HT1080 (cell line): ENCODE data around the gene RANBP1. TPM values are rescaled to one million over a fixed set of nuclear protein-coding genes. Genes with fewer than 3 reads are reported as not detected.

Source experiments
- DNase-seq: peaks from one replicate; pipeline ENCODE4 v3.0.0-alpha.2; 2015; ENCODE audit warnings: low read depth
- total RNA-seq: library from RNA; depleted of rRNA; stranded (reverse); fragments of >200 nt; shearing (Covaris generic); gene quantifications from 2 replicates; pipeline ENCODE4 v1.2.3, GENCODE V29; 2014

Gene RANBP1
- total RNA-seq, 1 experiment from 2014 or later: 801 TPM

- DNase-seq: no peak
Observed at GRCh38 chr22:20087319-20088262, 28.3 kb upstream of the RANBP1 start.

GRCh38 chr22:20088263-20088648 is 27.6 kb upstream of the RANBP1 start:
- DNase-seq: no peak

GRCh38 chr22:20089226-20089976 is 26.5 kb upstream of the RANBP1 start:
- no peak for DNase-seq

- no peak for DNase-seq
Observed at GRCh38 chr22:20089977-20090729, 25.8 kb upstream of the RANBP1 start.

DNA sequence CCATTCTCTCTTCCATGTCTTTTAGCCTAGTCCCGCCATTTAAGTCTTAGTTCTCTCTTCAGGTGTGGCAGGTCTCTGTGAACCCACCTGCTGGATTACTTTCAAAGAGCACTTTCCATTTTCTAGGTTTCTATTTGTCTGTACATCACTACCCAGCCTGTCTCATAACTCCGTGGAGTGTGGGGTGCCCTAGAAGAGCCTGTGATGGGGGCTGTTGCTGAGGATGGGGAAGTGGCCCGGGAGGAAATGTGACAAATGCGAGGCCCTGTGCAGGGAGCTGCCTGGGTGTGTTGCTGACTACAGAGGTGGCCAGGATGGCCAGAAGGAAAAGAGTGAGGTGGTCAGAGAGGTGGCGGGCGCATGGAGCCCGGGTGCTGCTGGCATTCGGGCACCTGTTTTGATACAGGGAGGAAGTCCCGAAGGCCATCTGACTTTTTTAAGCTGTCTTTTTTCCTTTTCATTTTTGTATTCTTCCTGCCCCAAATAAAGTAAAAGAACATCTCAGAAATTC is 25.1 kb upstream of the RANBP1 start:
- DNase-seq: no peak

- no peak for DNase-seq
Observed at GRCh38 chr22:20091690-20092476, 24.0 kb upstream of the RANBP1 start.

GRCh38 chr22:20092477-20092854 is 23.4 kb upstream of the RANBP1 start:
- DNase-seq: no peak

- DNase-seq: no peak
Observed at GRCh38 chr22:20093418-20094196, 22.3 kb upstream of the RANBP1 start.

- no peak for DNase-seq
Observed at GRCh38 chr22:20094197-20094807, 21.6 kb upstream of the RANBP1 start.

DNA sequence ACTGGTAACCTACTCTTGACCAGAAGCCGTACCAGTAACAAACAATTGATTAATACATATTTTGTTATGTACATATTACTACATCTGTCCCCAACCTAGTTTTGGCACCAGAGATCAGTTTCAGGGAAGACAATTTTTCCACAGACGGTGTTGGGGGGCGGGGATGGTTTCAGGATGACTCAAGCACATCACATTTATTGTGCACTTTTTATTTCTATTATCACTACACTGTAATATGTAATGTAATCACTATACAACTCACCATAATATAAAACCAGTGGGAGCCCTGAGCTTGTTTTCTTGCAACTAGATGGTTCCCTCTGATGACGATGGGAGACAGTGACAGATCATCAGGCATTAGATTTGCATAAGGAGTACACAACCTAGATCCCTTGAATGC is 20.4 kb upstream of the RANBP1 start:
- DNase-seq: no peak

GRCh38 chr22:20096574-20097420 is 19.1 kb upstream of the RANBP1 start:
- no peak for DNase-seq

DNA sequence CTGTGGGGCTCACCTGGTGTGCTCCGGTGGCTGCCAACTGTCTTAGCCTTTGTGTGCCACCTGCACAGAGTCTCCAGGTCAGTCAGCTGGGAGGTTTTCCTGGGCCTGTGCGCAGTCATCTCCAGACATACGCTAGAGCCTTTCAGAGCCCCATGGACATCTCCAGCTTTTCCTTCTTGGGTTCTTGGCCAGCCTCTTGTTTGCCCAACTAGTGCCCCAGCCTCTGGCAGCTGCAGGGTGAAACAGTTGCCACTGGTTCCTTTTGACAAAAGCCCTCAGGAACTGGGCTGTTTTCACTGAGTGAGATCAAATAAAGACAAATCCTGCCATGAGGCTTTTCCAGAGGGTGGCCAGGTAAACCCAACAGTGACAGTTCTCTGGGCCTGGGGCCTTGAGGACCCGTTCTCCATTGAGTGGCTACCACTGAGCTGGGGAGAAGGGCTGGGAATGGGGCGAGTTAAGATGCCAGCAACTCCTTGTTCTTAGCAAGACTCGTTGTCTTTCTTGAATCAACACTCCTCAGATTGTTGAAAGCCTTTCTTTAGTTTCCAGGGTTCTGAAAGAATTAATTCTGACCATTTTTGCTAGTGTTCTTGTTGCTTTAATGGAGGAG is 16.7 kb upstream of the RANBP1 start:
- DNase-seq: no peak

- DNase-seq: no peak
Observed at GRCh38 chr22:20101638-20102037, 14.3 kb upstream of the RANBP1 start.

DNA sequence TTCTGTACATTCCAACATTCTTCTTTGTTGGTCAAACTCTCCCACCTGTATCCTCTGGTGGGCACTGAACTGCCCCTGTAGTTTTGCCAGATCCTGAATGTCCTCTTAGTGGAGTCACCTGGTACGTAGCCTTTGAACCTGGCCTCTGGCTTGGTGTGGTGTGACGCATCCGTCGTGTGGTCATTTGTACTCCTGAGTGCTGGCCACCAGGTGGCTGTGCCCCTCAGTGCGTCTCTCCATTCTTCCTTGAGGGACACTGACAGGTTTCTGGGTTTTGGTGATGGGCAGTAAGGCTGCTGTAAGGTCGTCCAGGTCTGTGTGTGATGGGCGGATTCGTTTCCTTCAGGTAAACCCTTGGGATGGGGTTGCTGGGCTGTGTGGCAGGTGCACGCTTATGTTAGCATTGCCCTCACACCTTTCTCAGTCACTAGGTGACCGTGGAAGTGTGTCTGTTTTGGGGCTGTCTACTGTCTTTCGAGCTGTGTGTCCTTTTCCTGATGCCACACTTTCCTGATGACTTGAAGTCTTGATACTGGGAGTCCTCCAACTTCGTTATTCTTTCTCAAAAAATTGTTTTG is 13.6 kb upstream of the RANBP1 start:
- DNase-seq: no peak

DNA sequence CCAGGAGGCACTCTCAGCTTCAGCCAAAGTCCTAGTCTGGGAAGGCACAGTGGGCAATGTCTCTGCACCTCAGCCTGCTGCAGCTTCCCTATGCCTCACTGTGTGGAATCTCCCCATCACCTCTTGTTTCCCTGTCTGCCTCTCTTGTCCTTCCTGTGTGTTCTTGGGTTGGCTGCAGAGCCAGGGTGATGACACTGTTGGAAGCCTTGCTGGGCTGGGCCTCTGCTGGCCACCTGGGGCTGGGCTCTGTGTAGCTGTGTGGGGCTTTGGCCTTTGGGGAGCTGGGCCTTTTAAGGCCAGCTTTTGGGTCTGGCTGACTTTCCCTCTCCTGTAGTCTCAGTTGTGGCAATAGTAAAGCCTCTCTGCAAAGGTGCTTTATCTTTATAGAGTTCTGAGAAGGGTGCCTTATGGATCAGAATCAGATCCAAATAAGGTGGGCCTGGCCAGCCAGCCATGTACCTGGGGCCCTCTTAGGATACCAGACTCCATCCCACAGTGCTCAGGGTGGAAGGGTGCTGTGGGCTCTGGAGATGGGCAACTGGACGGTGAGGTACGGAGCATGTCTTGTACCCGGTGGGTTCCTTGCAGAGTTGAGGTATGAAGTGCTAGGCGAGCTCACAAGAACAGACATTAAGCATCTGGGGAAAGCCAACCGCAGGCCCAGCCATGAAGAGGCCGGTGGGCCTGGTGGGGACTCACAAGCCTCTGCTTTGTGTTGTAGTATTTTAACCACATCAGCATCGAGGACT is 10.3 kb upstream of the RANBP1 start:
- DNase-seq: no peak

GRCh38 chr22:20106205-20106848 is 9.6 kb upstream of the RANBP1 start:
- no peak for DNase-seq

GRCh38 chr22:20106849-20107237 is 9.1 kb upstream of the RANBP1 start:
- no peak for DNase-seq
